ENCODE data around the gene TM2D3.
A peak's percentile ranks its signal among the peaks of the same experiment; 100 is the strongest.

Gene TM2D3

DNA sequence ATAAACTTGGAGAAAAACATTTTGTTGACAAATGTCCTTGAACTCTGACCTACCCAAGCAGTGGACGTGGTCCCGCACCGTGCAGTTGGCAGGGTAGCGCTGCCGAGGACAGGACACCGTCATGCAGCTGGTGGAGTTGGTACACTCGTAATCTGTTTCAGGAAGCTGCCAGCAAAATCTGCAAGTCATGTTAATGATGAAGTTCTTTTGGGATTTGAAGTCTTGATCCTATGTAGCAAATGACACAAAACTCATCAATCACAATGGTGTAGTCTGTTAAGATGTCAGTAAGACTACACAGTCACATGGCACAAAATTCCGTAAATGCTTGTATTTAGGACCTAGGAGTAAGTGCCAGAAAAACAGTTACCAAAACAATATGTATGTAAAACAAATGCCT, 5.5 kb downstream of the TM2D3 start:
- Histone ChIP-seq H3K9ac (ENCODE audit: low read depth, low read length) (no peak overlapping the region), H2AFZ (ENCODE audit: low read depth, low read length) (no peak overlapping the region), H3K27ac (ENCODE audit: low read length) (no peak overlapping the region), H3K9me3 (ENCODE audit: insufficient read depth, low read length, severe bottlenecking) (no peaks in the 10 kb centered on the region), H4K20me1 (ENCODE audit: insufficient read depth, low read length) (peaks cover 30% of the 10 kb centered on the region; the same call in 1 of the 2 replicates), H3K4me3 (ENCODE audit: low read depth in 1 of 2, low read length in 2 of 2) (no peak overlapping the region), H3K79me2 (ENCODE audit: insufficient read depth, low read length) (peaks cover 66% of the 10 kb centered on the region), H3K4me1 (ENCODE audit: insufficient read depth, low read length) (peaks cover 51% of the 10 kb centered on the region), H3K27me3 (ENCODE audit: insufficient read depth, low read length, poor library complexity) (no peaks in the 10 kb centered on the region), H3K4me2 (ENCODE audit: insufficient read depth, low read length) (no peak overlapping the region), H3K36me3 (ENCODE audit: insufficient read depth, low read length) (peaks cover 76% of the 10 kb centered on the region)
- TF ChIP-seq CTCF (IDR thresholded peaks at IDR 0.05; ENCODE audit: borderline replicate concordance, extremely low read depth, low read length, poor library complexity, severe bottlenecking) (no peak), EZH2 (IDR thresholded peaks at IDR 0.05; ENCODE audit: borderline replicate concordance, low read depth, low read length, severe bottlenecking) (no peak)
- ATAC-seq (ENCODE audit: insufficient read depth, low read depth) (no peak), DNase-seq (no peak)

GRCh38 chr15:101642361-101642760, 9.8 kb downstream of the TM2D3 start:
- Histone ChIP-seq H3K79me2 (ENCODE audit: insufficient read depth, low read length) (peaks cover 27% of the 10 kb centered on the region), H3K36me3 (ENCODE audit: insufficient read depth, low read length) (peaks cover 72% of the 10 kb centered on the region), H3K27ac (ENCODE audit: low read length) (peak overlapping the region; percentile 49), H3K4me2 (ENCODE audit: insufficient read depth, low read length) (0 out of 2 replicates have a peak overlapping the region, but pooled peaks have one; percentile 6), H4K20me1 (ENCODE audit: insufficient read depth, low read length) (peaks cover 17% of the 10 kb centered on the region; the same call in 1 of the 2 replicates), H2AFZ (ENCODE audit: low read depth, low read length) (no peak overlapping the region), H3K4me3 (ENCODE audit: low read depth in 1 of 2, low read length in 2 of 2) (no peak overlapping the region), H3K27me3 (ENCODE audit: insufficient read depth, low read length, poor library complexity) (no peaks in the 10 kb centered on the region), H3K9ac (ENCODE audit: low read depth, low read length) (no peak overlapping the region), H3K4me1 (ENCODE audit: insufficient read depth, low read length) (peaks cover 28% of the 10 kb centered on the region), H3K9me3 (ENCODE audit: insufficient read depth, low read length, severe bottlenecking) (no peaks in the 10 kb centered on the region)
- peak; percentile 2 for TF ChIP-seq CTCF (IDR thresholded peaks at IDR 0.05; ENCODE audit: borderline replicate concordance, extremely low read depth, low read length, poor library complexity, severe bottlenecking)
- no peak for TF ChIP-seq EZH2 (IDR thresholded peaks at IDR 0.05; ENCODE audit: borderline replicate concordance, low read depth, low read length, severe bottlenecking)
- no peak for DNase-seq
- no peak for ATAC-seq (ENCODE audit: insufficient read depth, low read depth)

DNA sequence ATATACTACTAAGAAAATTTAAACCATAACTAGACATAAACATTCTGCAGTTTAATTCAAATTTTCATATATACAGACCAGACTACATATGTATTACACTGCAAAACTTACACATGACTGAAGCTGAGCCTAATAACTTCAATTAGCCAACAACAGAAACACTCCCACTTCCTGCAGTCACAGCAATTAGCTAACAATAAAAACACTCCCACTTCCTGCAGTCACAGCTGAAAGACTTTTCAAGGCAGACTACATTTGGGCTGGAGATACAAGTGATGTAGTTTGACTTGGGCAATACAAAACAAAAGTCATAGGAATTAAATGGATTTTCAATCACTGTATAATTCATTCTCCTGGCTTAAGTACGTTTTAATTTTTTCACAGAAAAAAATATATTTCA, 10.3 kb downstream of the TM2D3 start:
- ATAC-seq (ENCODE audit: insufficient read depth, low read depth), result peak; percentile 87
- no peak overlapping the region for H3K9ac ChIP-seq (ENCODE audit: low read depth, low read length)
- H3K9me3 ChIP-seq (ENCODE audit: insufficient read depth, low read length, severe bottlenecking), result no peaks in the 10 kb centered on the region

GRCh38 chr15:101641129-101641764, 10.9 kb downstream of the TM2D3 start:
- ATAC-seq (ENCODE audit: insufficient read depth, low read depth), result peak; percentile 63; the same call in 2 of the 3 replicates

More for the DNA sequence above, 10.3 kb downstream of the TM2D3 start:
- Histone ChIP-seq H3K27me3 (ENCODE audit: insufficient read depth, low read length, poor library complexity) (no peaks in the 10 kb centered on the region), H3K79me2 (ENCODE audit: insufficient read depth, low read length) (peaks cover 22% of the 10 kb centered on the region), H3K4me1 (ENCODE audit: insufficient read depth, low read length) (peaks cover 25% of the 10 kb centered on the region), H2AFZ (ENCODE audit: low read depth, low read length) (no peak overlapping the region), H3K27ac (ENCODE audit: low read length) (no peak overlapping the region), H3K36me3 (ENCODE audit: insufficient read depth, low read length) (peaks cover 67% of the 10 kb centered on the region), H4K20me1 (ENCODE audit: insufficient read depth, low read length) (peaks cover 14% of the 10 kb centered on the region; the same call in 1 of the 2 replicates), H3K4me2 (ENCODE audit: insufficient read depth, low read length) (no peak overlapping the region), H3K4me3 (ENCODE audit: low read depth in 1 of 2, low read length in 2 of 2) (no peak overlapping the region)
- TF ChIP-seq EZH2 (IDR thresholded peaks at IDR 0.05; ENCODE audit: borderline replicate concordance, low read depth, low read length, severe bottlenecking), result no peak
- peak; percentile 14 for DNase-seq

More at GRCh38 chr15:101641129-101641764, 10.9 kb downstream of the TM2D3 start:
- Histone ChIP-seq H3K27ac (ENCODE audit: low read length) (peak overlapping the region; percentile 43), H3K4me3 (ENCODE audit: low read depth in 1 of 2, low read length in 2 of 2) (no peak overlapping the region), H3K9me3 (ENCODE audit: insufficient read depth, low read length, severe bottlenecking) (no peaks in the 10 kb centered on the region), H2AFZ (ENCODE audit: low read depth, low read length) (no peak overlapping the region), H3K4me2 (ENCODE audit: insufficient read depth, low read length) (peak overlapping the region; percentile 6), H3K9ac (ENCODE audit: low read depth, low read length) (no peak overlapping the region), H3K27me3 (ENCODE audit: insufficient read depth, low read length, poor library complexity) (no peaks in the 10 kb centered on the region), H3K36me3 (ENCODE audit: insufficient read depth, low read length) (peaks cover 61% of the 10 kb centered on the region), H4K20me1 (ENCODE audit: insufficient read depth, low read length) (peaks cover 7% of the 10 kb centered on the region; the same call in 1 of the 2 replicates), H3K79me2 (ENCODE audit: insufficient read depth, low read length) (peaks cover 16% of the 10 kb centered on the region), H3K4me1 (ENCODE audit: insufficient read depth, low read length) (peaks cover 25% of the 10 kb centered on the region)
- DNase-seq, result peak; percentile 68
- TF ChIP-seq CTCF (IDR thresholded peaks at IDR 0.05; ENCODE audit: borderline replicate concordance, extremely low read depth, low read length, poor library complexity, severe bottlenecking), result peak; percentile 86
- TF ChIP-seq EZH2 (IDR thresholded peaks at IDR 0.05; ENCODE audit: borderline replicate concordance, low read depth, low read length, severe bottlenecking), result no peak

Data from DND-41 (cell line).